ENCODE measurements around the gene CHRNB2. TPM values are rescaled to one million over a fixed set of nuclear protein-coding genes. Genes with fewer than 3 reads are reported as not detected.

CHRNB2 gene
- total RNA-seq, 2 donors from 2014 or later, result 0.05 to 0.74 TPM

DNA sequence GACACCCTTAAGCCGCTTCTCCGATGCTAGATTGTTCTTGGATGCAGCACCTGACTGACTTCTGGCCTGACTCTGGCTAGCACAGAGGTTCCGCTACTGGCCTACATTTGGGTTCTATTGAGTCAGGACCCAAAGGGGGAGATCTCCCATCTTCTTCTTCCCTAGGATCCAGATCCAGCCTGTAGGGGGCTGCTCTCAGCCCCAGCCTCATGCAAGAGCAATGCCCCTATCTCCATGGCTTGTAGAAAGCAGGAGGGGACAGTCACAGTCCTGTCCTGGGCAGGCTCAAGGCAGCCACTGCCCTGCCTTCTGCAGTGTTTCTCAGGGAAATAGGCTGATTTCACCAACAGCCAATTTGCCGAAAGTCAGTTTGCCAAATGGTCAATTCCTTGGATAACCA lies 46.7 kb downstream of the CHRNB2 start:
- intact Hi-C loops (cut with DNase I), result no loop called here
- DNase-seq (ENCODE audit: low spot score), result no peak
- Histone ChIP-seq H3K27ac (no peak overlapping the region), H3K4me1 (replicated peaks) (no peaks in the 10 kb centered on the region), H3K9me3 (no peaks in the 10 kb centered on the region), H3K36me3 (no peaks in the 10 kb centered on the region), H3K4me3 (no peak overlapping the region), H3K27me3 (replicated peaks; ENCODE audit: insufficient read depth) (no peaks in the 10 kb centered on the region)
- TF ChIP-seq POLR2A (IDR thresholded peaks at IDR 0.05) (no peak), POLR2AphosphoS5 (IDR thresholded peaks at IDR 0.05) (no peak)
- TF ChIP-seq, protein P1, sequence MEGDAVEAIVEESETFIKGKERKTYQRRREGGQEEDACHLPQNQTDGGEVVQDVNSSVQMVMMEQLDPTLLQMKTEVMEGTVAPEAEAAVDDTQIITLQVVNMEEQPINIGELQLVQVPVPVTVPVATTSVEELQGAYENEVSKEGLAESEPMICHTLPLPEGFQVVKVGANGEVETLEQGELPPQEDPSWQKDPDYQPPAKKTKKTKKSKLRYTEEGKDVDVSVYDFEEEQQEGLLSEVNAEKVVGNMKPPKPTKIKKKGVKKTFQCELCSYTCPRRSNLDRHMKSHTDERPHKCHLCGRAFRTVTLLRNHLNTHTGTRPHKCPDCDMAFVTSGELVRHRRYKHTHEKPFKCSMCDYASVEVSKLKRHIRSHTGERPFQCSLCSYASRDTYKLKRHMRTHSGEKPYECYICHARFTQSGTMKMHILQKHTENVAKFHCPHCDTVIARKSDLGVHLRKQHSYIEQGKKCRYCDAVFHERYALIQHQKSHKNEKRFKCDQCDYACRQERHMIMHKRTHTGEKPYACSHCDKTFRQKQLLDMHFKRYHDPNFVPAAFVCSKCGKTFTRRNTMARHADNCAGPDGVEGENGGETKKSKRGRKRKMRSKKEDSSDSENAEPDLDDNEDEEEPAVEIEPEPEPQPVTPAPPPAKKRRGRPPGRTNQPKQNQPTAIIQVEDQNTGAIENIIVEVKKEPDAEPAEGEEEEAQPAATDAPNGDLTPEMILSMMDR (IDR thresholded peaks at IDR 0.05), result no peak
- WGBS, result 100% methylated on average over 4 of the region's 4 CpGs

DNA sequence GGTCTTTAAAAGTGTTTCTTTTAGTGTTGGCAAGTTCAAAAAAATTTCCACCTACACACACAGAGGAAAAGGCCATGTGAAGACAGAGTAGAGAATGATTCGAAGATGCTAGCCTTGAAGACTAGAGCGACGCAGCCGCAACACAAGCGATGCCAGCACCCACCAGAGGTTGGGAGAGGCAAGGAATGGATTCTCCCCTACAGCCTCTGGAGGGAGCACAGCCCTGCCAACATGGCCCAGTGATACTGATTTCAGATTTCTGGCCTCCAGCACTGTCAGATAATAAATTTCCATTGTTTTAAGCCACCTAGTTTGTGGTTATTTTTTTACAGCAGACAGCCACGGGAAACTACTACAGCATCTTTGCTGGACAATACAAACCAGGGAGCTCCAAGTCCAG lies 47.3 kb downstream of the CHRNB2 start:
- intact Hi-C loops (cut with DNase I), result no loop called here

DNA sequence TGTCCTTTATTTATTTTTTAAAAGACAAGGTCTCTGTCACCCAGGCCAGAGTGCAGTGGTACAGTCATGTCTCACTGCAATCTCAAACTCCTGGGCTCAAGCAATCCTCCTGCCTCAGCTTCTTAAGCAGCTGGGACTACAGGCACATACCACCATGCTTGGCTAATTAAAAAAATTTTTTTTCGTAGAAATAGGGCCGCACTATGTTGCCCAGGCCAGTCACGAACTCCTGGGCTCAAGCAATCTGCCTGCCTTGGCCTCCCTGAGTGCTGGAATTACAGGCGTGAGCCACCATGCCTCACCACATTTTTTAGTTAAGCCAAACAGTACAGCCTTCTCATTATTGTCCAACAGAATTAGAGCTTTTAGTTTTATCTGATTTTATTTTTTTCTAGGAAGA lies 47.8 kb downstream of the CHRNB2 start:
- Histone ChIP-seq H3K9me3 (no peaks in the 10 kb centered on the region), H3K27me3 (replicated peaks; ENCODE audit: insufficient read depth) (no peaks in the 10 kb centered on the region), H3K27ac (no peak overlapping the region), H3K4me3 (no peak overlapping the region), H3K36me3 (no peaks in the 10 kb centered on the region), H3K4me1 (replicated peaks) (no peaks in the 10 kb centered on the region)
- DNase-seq (ENCODE audit: low spot score), result no peak
- WGBS, result 91% methylated on average over 4 of the region's 4 CpGs
- intact Hi-C loops (cut with DNase I), result no loop called here
- TF ChIP-seq, protein P1 (IDR thresholded peaks at IDR 0.05), result no peak
- TF ChIP-seq POLR2A (IDR thresholded peaks at IDR 0.05) (no peak), POLR2AphosphoS5 (IDR thresholded peaks at IDR 0.05) (no peak)

More for the DNA sequence above, 47.3 kb downstream of the CHRNB2 start:
- H3K27me3 ChIP-seq (replicated peaks; ENCODE audit: insufficient read depth), result no peaks in the 10 kb centered on the region
- 84% methylated on average over 6 of the region's 6 CpGs for WGBS
- H3K9me3 ChIP-seq, result no peaks in the 10 kb centered on the region
- no peaks in the 10 kb centered on the region for H3K36me3 ChIP-seq
- no peak for DNase-seq (ENCODE audit: low spot score)
- H3K4me1 ChIP-seq (replicated peaks), result no peaks in the 10 kb centered on the region
- H3K27ac ChIP-seq, result no peak overlapping the region
- TF ChIP-seq, protein P1 (IDR thresholded peaks at IDR 0.05), result no peak
- no peak for TF ChIP-seq POLR2AphosphoS5 (IDR thresholded peaks at IDR 0.05)
- no peak for TF ChIP-seq POLR2A (IDR thresholded peaks at IDR 0.05)
- H3K4me3 ChIP-seq, result no peak overlapping the region

DNA sequence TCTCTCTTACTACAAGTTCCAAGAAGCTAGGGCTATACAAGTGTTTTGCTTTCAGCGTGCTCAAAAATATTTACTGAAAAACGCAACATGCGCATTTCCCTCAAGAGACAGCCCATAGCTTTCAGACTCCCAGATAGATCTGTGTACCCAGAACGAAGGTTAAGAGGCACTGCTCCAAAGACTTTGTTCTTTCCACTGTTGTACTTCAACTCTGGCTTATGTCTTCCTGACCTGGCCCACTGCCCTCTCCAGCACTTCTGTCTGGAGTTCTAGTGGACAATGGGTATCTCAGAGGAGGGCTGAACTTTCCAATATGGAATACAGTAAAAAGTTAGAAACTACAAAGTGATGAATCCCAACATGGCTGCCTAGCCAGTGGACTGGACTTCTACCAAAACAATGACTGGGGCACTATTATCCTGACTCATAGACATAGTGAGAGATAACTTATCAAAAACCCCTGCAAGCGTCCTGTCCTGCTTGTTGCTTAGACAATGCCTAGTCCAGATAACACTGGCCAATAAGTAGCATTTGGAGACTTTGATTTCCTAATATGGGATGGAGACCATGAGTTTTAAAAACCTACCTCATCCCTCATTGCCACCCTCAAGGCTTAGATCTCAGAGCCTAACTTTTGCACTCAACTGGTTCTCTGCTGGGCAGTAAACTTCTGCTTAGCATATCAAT lies 49.2 kb downstream of the CHRNB2 start:
- no peaks in the 10 kb centered on the region for H3K9me3 ChIP-seq
- H3K36me3 ChIP-seq, result no peaks in the 10 kb centered on the region
- intact Hi-C loops (cut with DNase I), result no loop called here
- no peaks in the 10 kb centered on the region for H3K27me3 ChIP-seq (replicated peaks; ENCODE audit: insufficient read depth)
- no peak for DNase-seq (ENCODE audit: low spot score)
- WGBS, result 88% methylated on average over 5 of the region's 5 CpGs
- no peak overlapping the region for H3K27ac ChIP-seq
- no peak overlapping the region for H3K4me3 ChIP-seq
- no peak for TF ChIP-seq POLR2A (IDR thresholded peaks at IDR 0.05)
- TF ChIP-seq, protein P1 (IDR thresholded peaks at IDR 0.05), result no peak
- TF ChIP-seq POLR2AphosphoS5 (IDR thresholded peaks at IDR 0.05), result no peak
- H3K4me1 ChIP-seq (replicated peaks), result no peaks in the 10 kb centered on the region

Data from prostate gland (tissue), 2 donors.